Coronary artery (tissue), 2 donors: ENCODE results near the gene SUPT6H.

Source experiments
- DNase-seq: peaks from one replicate; pipeline ENCODE4 v3.0.0-alpha.2; 2017; ENCODE audit warnings: low spot score
- H3K27ac ChIP-seq, 2 donors: fragments of 200-600 bp; sonication (generic); one replicate each; pipeline ENCODE4 v1.5.1; 2016 to 2019
- H3K4me3 ChIP-seq: fragments of 200-600 bp; sonication (generic); 2 replicates; pipeline ENCODE4 v1.5.1; 2016; ENCODE audit warnings: mild to moderate bottlenecking, moderate library complexity
- TF ChIP-seq, protein P1 (sequence below): fragments of 200-600 bp; sonication (generic); IDR thresholded peaks from one replicate; pipeline ENCODE4 v1.5.1; 2019; ENCODE audit warnings: antibody characterized with exemption

Gene SUPT6H

GRCh38 chr17:28725660-28726225, 63.7 kb downstream of the SUPT6H start:
- peak overlapping the region; percentile 21 to 99 for H3K27ac ChIP-seq
- DNase-seq, result no peak

DNA sequence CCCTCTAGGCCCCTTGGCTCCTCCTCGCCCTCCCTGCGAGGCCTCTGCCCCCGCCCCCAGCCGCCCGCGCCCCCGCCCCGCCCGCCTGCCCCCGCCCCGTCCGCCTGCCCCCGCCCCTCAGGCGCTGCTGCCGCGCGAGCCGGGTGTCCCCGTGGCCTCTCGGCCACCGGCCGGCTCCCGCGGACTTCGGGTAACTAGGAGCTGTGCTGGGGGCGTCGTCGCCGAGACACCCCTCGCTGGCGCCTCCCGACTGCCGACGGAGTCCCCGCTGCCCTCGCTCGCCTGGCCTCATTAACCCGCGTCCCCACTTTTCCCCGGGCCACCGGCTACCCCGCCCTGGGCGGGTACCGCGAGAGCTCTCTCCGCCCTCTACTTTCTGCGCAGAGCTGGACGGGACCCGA, 64.2 kb downstream of the SUPT6H start, which contains the start of gene TLCD1:
Gene TLCD1 (minus strand): TSS at position 8 of the 401 bp plus-strand sequence. CDS start 136 bp downstream, outside the sequence.
- peak; percentile 88 for DNase-seq
- Histone ChIP-seq H3K4me3 (peak within 1 kb of the TSS; percentile 87), H3K27ac (peak within 1 kb of the TSS; percentile 21 to 99)
- TF ChIP-seq, protein P1, sequence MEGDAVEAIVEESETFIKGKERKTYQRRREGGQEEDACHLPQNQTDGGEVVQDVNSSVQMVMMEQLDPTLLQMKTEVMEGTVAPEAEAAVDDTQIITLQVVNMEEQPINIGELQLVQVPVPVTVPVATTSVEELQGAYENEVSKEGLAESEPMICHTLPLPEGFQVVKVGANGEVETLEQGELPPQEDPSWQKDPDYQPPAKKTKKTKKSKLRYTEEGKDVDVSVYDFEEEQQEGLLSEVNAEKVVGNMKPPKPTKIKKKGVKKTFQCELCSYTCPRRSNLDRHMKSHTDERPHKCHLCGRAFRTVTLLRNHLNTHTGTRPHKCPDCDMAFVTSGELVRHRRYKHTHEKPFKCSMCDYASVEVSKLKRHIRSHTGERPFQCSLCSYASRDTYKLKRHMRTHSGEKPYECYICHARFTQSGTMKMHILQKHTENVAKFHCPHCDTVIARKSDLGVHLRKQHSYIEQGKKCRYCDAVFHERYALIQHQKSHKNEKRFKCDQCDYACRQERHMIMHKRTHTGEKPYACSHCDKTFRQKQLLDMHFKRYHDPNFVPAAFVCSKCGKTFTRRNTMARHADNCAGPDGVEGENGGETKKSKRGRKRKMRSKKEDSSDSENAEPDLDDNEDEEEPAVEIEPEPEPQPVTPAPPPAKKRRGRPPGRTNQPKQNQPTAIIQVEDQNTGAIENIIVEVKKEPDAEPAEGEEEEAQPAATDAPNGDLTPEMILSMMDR, result no peak

More at GRCh38 chr17:28725660-28726225, 63.7 kb downstream of the SUPT6H start:
- TF ChIP-seq, protein P1, result no peak
- H3K4me3 ChIP-seq, result peak overlapping the region; percentile 87

DNA sequence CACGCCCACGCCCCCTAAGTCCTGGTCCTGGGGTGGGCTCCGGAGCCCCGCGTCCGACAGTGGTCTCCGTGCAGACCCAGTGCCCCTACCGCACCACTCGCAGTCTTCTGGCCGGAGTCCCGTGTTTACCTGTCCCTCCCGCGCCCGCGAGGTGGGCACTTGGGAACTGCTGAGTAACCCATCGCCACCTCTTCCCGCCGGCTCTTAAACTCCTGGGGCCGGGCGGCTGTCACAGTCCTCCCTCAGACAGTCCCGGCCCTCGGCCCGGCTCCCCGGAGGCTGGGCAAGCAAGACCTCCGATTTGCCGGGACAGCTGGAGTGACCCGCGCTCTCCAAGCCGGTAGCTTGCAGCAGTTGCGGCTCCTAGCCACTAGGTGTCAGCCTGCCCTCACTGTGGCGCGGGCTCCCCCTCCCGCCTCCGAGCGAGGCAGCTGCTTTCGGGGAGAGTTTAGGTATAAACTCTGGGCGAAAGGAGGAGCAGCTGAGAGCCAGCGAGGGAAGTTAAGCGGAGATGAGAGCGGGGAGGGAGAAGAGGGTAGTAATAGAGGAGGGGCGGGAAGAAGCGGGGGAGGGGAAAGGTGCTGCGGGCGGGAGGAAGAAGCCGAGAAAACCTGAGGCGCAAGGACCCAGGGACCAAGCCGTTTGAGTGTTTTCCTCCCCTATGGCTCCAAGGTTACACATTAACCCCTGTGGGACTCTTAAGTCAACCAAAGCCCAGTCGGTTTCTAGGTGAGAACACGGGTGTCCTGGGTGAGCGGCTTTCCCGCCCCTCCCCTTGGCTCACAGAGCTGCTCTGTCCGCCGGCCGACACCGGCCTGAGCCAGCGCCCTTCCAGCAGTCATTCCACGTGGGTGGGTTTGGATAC, 64.9 kb downstream of the SUPT6H start:
- peak overlapping the region; percentile 87 for H3K4me3 ChIP-seq
- peak; percentile 97 for DNase-seq
- peak overlapping the region; percentile 21 to 99 for H3K27ac ChIP-seq
- TF ChIP-seq, protein P1, result peak; percentile 99

GRCh38 chr17:28728364-28729200, 66.6 kb downstream of the SUPT6H start, which contains the start of gene NEK8:
NEK8 (plus strand) TSS chr17:28728788; CDS start chr17:28728814, 26 bp downstream.
- peak within 1 kb of the TSS; percentile 87 for H3K4me3 ChIP-seq
- H3K27ac ChIP-seq, result peak within 1 kb of the TSS; percentile 92 to 99
- TF ChIP-seq, protein P1, result no peak
- peak; percentile 97 for DNase-seq

DNA sequence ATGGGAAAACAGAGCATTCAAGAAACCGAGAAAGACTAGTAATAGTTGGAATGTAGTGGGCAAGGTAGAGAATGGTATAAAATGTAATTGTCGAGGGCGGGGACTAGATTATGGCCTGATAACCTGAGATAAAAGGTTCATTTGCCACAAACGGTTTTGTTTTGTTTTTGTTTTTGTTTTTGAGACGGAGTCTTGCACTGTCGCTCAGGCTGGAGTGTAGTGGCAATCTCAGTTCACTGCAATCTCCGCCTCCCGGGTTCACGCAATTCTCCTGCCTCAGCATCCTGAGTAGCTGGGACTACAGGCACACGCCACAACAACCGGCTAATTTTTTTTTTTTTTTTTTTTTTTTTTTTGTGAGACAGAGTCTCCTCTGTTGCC, 67.9 kb downstream of the SUPT6H start:
- TF ChIP-seq, protein P1, result no peak
- DNase-seq, result no peak
- no peak overlapping the region for H3K4me3 ChIP-seq
- H3K27ac ChIP-seq, result no peak overlapping the region

DNA sequence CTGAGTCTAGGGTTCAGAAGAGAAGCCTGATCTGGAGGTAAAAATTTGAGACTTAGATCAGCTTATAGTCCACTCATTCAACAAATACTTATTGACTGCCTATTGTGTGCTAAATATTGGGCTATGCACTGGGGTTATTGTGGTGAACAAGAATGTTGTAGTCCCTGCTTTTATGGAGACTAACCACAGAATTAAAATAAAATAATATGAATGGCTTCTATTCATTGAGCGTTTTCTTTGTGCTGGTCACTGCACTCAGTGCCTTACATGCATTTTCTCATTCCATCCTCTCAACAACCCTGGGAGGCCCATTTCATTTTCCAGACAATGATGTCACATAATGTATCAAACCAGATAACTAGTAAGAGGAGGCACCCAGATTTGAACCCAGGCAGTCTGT, 71.3 kb downstream of the SUPT6H start:
- Histone ChIP-seq H3K27ac (no peak overlapping the region), H3K4me3 (no peak overlapping the region)
- TF ChIP-seq, protein P1, result no peak
- no peak for DNase-seq
